ENCODE data around the gene PITHD1.

- TF ChIP-seq CTCF (IDR thresholded peaks at IDR 0.05) (no peak), POLR2A (IDR thresholded peaks at IDR 0.05) (no peak), POLR2AphosphoS5 (IDR thresholded peaks at IDR 0.05) (no peak)
These were observed 26.1 kb downstream of the PITHD1 start for GRCh38 chr1:23804183-23804835.

All from breast epithelium (tissue), 3 donors.